K562 (cell line): ENCODE results near the gene TECPR1. TPM values are rescaled to one million over a fixed set of nuclear protein-coding genes. Genes with fewer than 3 reads are reported as not detected.

Experiments used
- ATAC-seq: fragments of 200-7000 bp; cut with Tn5 transposase; 3 replicates; pipeline ENCODE4 v1.9.1; 2020; ENCODE audit warnings: moderate library complexity
- BruUV-seq: library from RNA; stranded (reverse); fragments of 400-500 nt; replicated peaks from 2 replicates; lab custom pipeline; 2021; lab: Mats Ljungman, UMichigan
- CTCF ChIA-PET: fragments of 300-600 bp; formaldehyde crosslinking; extraction: SDS; loops from one replicate; lab custom pipeline; 2021; ENCODE audit warnings: low intra/inter-chr PET ratio; lab: Yijun Ruan, JAX
- POLR2A ChIA-PET: fragments of 300-600, 350-650 bp; sonication (Branson Sonifier 250); formaldehyde crosslinking; extraction: SDS; loops from one replicate; lab custom pipeline; 2021; ENCODE audit warnings: antibody characterized with exemption, inconsistent platforms; lab: Yijun Ruan, JAX
- DNase-seq, 4 experiments: peaks; one replicate each; pipeline versions ENCODE4 v3.0.0 to v3.0.0-alpha.2; 2011 to 2018; ENCODE audit warnings: low spot score in 3 of 4, mixed read lengths in 3 of 4; ENCODE audit errors: extremely low read depth in 1 of 4
- FAIRE-seq: peaks from 2 replicates; lab custom pipeline; 2011; peaks lifted over from hg19 to GRCh38; lab: Jason Lieb, UNC
- H2AFZ ChIP-seq: 2 replicates; pipeline ENCODE4 v1.6.0; 2011; ENCODE audit warnings: low read depth, low read length, control low read depth, inconsistent platforms
- H3K27ac ChIP-seq: fragments of 200-600 bp; 3 replicates; pipeline ENCODE4 v1.8.0; 2011; ENCODE audit warnings: low read depth, mild to moderate bottlenecking, control low read depth, inconsistent platforms, low read length, moderate library complexity, mixed read lengths; ENCODE audit errors: extremely low read depth
- H3K27me3 ChIP-seq, 2 experiments: fragments of 300-600 bp in 1 of 2; 2 replicates in 1 of 2; 3 replicates in 1 of 2; pipeline versions ENCODE4 v1.6.0 to v1.8.0; 2011; ENCODE audit warnings: inconsistent platforms in 2 of 2, low read length in 2 of 2, mild to moderate bottlenecking in 1 of 2, mixed read lengths in 1 of 2, moderate library complexity in 1 of 2; ENCODE audit not compliant: control insufficient read depth in 2 of 2, insufficient read depth in 2 of 2
- H3K36me3 ChIP-seq: fragments of 300-600 bp; 3 replicates; pipeline ENCODE4 v1.8.0; 2011; ENCODE audit warnings: mild to moderate bottlenecking, low read length, inconsistent platforms; ENCODE audit not compliant: control insufficient read depth, insufficient read depth
- H3K4me1 ChIP-seq, 2 experiments: fragments of 200-600 bp in 1 of 2; replicated peaks in 1 of 2; 2 replicates in 1 of 2; 3 replicates in 1 of 2; pipeline versions ENCODE4 v1.5.1 to v1.8.0; 2011; ENCODE audit warnings: inconsistent platforms in 2 of 2, low read length in 2 of 2, mild to moderate bottlenecking in 1 of 2, mixed read lengths in 1 of 2, moderate library complexity in 1 of 2; ENCODE audit not compliant: control insufficient read depth in 2 of 2, insufficient read depth in 2 of 2
- H3K4me2 ChIP-seq: 2 replicates; pipeline ENCODE4 v1.6.1; 2011; ENCODE audit warnings: low read length, control low read depth, inconsistent platforms, mixed read lengths; ENCODE audit not compliant: insufficient read depth
- H3K4me3 ChIP-seq: fragments of 200-600 bp; sonication (generic), shearing (Covaris generic); 2 replicates; pipeline ENCODE4 v1.5.1; 2016; ENCODE audit warnings: control low read depth, inconsistent platforms
- H3K79me2 ChIP-seq: fragments of 200-600 bp; 3 replicates; pipeline ENCODE4 v1.8.0; 2011; ENCODE audit warnings: low read length, inconsistent platforms; ENCODE audit not compliant: control insufficient read depth, insufficient read depth
- H3K9ac ChIP-seq, 2 experiments: 2 replicates each; pipeline versions ENCODE4 v1.6.0 to v1.6.1; 2011; ENCODE audit warnings: low read depth in 2 of 2, low read length in 2 of 2, control low read depth in 1 of 2, inconsistent platforms in 1 of 2, mild to moderate bottlenecking in 1 of 2, mixed read lengths in 1 of 2; ENCODE audit not compliant: insufficient read depth in 1 of 2
- H3K9me1 ChIP-seq: one replicate; pipeline ENCODE4 v1.6.0; 2011; ENCODE audit warnings: inconsistent platforms, mild to moderate bottlenecking, low read length, moderate library complexity; ENCODE audit not compliant: control insufficient read depth, insufficient read depth
- H3K9me3 ChIP-seq: replicated peaks from 2 replicates; pipeline ENCODE4 v1.5.1; 2011; ENCODE audit warnings: low read depth, low read length, inconsistent platforms; ENCODE audit not compliant: control insufficient read depth, insufficient read depth
- H4K20me1 ChIP-seq: replicated peaks from 2 replicates; pipeline ENCODE4 v1.6.1; 2011; ENCODE audit warnings: low read length, inconsistent platforms, mixed read lengths; ENCODE audit not compliant: control insufficient read depth, insufficient read depth
- CC2D1A ChIP-seq: fragments of 450-650 bp; IDR thresholded peaks from 2 replicates; pipeline ENCODE4 v1.6.1; 2017; ENCODE audit warnings: mild to moderate bottlenecking
- DPF2 ChIP-seq: fragments of 450-650 bp; IDR thresholded peaks from 2 replicates; pipeline ENCODE4 v1.6.1; 2016
- EGR1 ChIP-seq: fragments of 450-650 bp; conservative IDR thresholded peaks from 2 replicates; pipeline ENCODE4 v1.6.1; 2017; ENCODE audit warnings: mild to moderate bottlenecking
- ELF2 ChIP-seq: fragments of 250-450 bp; sonication (Bioruptor Pico); IDR thresholded peaks from 2 replicates; pipeline ENCODE4 v1.5.0; 2021; ENCODE audit warnings: mild to moderate bottlenecking
- EP400 ChIP-seq: fragments of 450-650 bp; IDR thresholded peaks from 2 replicates; pipeline ENCODE4 v1.6.1; 2017; ENCODE audit warnings: antibody characterized with exemption, mild to moderate bottlenecking, moderate library complexity
- JUN ChIP-seq, 2 experiments: sonication (generic) in 1 of 2; formaldehyde crosslinking in 1 of 2; IDR thresholded peaks; 2 replicates each; pipeline versions ENCODE4 v1.6.1 to v1.8.0; 2012 to 2022; ENCODE audit warnings: borderline replicate concordance in 2 of 2, mild to moderate bottlenecking in 2 of 2, improper control_type of control experiment in 1 of 2, low read depth in 1 of 2, low read length in 1 of 2, missing genetic modification reagents in 1 of 2
- KDM4B ChIP-seq, 2 experiments: fragments of 450-650 bp in 1 of 2; sonication (generic) in 1 of 2; IDR thresholded peaks; 2 replicates each; pipeline ENCODE4 v1.6.1; 2016 to 2017; ENCODE audit warnings: borderline replicate concordance in 2 of 2, antibody characterized with exemption in 1 of 2, low read depth in 1 of 2, mild to moderate bottlenecking in 1 of 2
- MYC ChIP-seq, 2 experiments: fragments of 250-450 bp in 1 of 2; sonication (Bioruptor Pico) in 1 of 2; IDR thresholded peaks; 2 replicates each; pipeline versions ENCODE4 v1.5.1 to v1.6.1; 2012 to 2021; ENCODE audit warnings: low read depth in 2 of 2, borderline replicate concordance in 1 of 2, improper control_type of control experiment in 1 of 2, low read length in 1 of 2, mild to moderate bottlenecking in 1 of 2, moderate library complexity in 1 of 2
- PCBP2 ChIP-seq: fragments of 200-400 bp; formaldehyde crosslinking; IDR thresholded peaks from 2 replicates; pipeline ENCODE4 v1.6.1; 2018; ENCODE audit warnings: low read length, low read depth, mild to moderate bottlenecking, moderate library complexity; ENCODE audit not compliant: poor library complexity, severe bottlenecking
- RFX1 ChIP-seq: fragments of 450-650 bp; IDR thresholded peaks from 2 replicates; pipeline ENCODE4 v1.6.1; 2016; ENCODE audit warnings: mild to moderate bottlenecking, moderate library complexity
- ZNF143 ChIP-seq: sonication (generic); formaldehyde crosslinking; IDR thresholded peaks from 2 replicates; pipeline ENCODE4 v1.9.0; 2022; ENCODE audit warnings: mild to moderate bottlenecking, missing genetic modification reagents
- ZNF324 ChIP-seq: fragments of 250-450 bp; sonication (Bioruptor Pico); IDR thresholded peaks from 2 replicates; pipeline ENCODE4 v1.4.0; 2020; ENCODE audit warnings: mild to moderate bottlenecking
- ZNF717 ChIP-seq: fragments of 250-450 bp; sonication (Bioruptor Pico); IDR thresholded peaks from 2 replicates; pipeline ENCODE4 v1.5.0; 2021
- WGBS: fragments of 100-300 bp; shearing (Covaris generic); methylation state at CpG from one replicate; pipeline ENCODE4 v1.1.6; 2016; ENCODE audit warnings: low coverage, mixed read lengths; ENCODE audit not compliant: insufficient coverage; ENCODE audit errors: missing lambda C conversion rate; 5-methylcytosine and 5-hydroxymethylcytosine counted together
- in situ Hi-C: fragments of 300-500 bp; cut with MboI; formaldehyde crosslinking; loops from 4 replicates; pipeline ENCODE4 v1.15.0; 2018; ENCODE audit warnings: inconsistent platforms, mixed read lengths
- intact Hi-C: fragments of 100-400 bp; cut with micrococcal nuclease; formaldehyde crosslinking; loops from 2 replicates; pipeline ENCODE4 v1.14.2; 2022
- polyA plus RNA-seq, 8 experiments: library from polyadenylated mRNA; depleted of rRNA in 4 of 8; stranded (reverse) in 5 of 8; unstranded in 3 of 8; fragments of >200 nt; fragmentation: Nextera tagmentation in 2 of 8; fragmentation: Illumina TruSeq in 1 of 8; extraction: Ambion mirVana in 2 of 8; extraction: Trizol in 1 of 8; gene quantifications; 2 replicates each; pipeline versions ENCODE4 v1.2.1 to v1.2.3, GENCODE V29; 2011 to 2014; ENCODE audit warnings: inconsistent platforms in 1 of 8, missing spikeins in 1 of 8
- total RNA-seq, 7 experiments: library from RNA; depleted of rRNA in 6 of 7; stranded (reverse); fragments of >200 nt in 6 of 7; fragmentation: Illumina TruSeq in 2 of 7; extraction: Trizol in 2 of 7; gene quantifications; 2 replicates each; pipeline versions ENCODE4 v1.2.1 to v1.2.3, GENCODE V29; 2011 to 2021; ENCODE audit warnings: low replicate concordance in 1 of 7
- TF ChIP-seq, protein P1 (sequence below): fragments of 450-650 bp; IDR thresholded peaks from 2 replicates; pipeline ENCODE4 v1.6.1; 2017; ENCODE audit warnings: mild to moderate bottlenecking, moderate library complexity
- TF ChIP-seq, protein P2 (sequence below): sonication (generic); formaldehyde crosslinking; IDR thresholded peaks from 2 replicates; pipeline ENCODE4 v1.8.0; 2022; ENCODE audit warnings: mild to moderate bottlenecking, missing genetic modification reagents, borderline replicate concordance
- TF ChIP-seq, protein P3 (sequence below): sonication (generic); formaldehyde crosslinking; IDR thresholded peaks from 2 replicates; pipeline ENCODE4 v1.8.0; 2023; ENCODE audit warnings: mild to moderate bottlenecking, missing genetic modification reagents

The TECPR1 gene
- total and polyA plus RNA-seq, 9 of the 15 experiments (the other 6 are each of a cell fraction or from before 2014, with no cell fraction given), result 0.17 to 15.0 (median 2.2) TPM

DNA sequence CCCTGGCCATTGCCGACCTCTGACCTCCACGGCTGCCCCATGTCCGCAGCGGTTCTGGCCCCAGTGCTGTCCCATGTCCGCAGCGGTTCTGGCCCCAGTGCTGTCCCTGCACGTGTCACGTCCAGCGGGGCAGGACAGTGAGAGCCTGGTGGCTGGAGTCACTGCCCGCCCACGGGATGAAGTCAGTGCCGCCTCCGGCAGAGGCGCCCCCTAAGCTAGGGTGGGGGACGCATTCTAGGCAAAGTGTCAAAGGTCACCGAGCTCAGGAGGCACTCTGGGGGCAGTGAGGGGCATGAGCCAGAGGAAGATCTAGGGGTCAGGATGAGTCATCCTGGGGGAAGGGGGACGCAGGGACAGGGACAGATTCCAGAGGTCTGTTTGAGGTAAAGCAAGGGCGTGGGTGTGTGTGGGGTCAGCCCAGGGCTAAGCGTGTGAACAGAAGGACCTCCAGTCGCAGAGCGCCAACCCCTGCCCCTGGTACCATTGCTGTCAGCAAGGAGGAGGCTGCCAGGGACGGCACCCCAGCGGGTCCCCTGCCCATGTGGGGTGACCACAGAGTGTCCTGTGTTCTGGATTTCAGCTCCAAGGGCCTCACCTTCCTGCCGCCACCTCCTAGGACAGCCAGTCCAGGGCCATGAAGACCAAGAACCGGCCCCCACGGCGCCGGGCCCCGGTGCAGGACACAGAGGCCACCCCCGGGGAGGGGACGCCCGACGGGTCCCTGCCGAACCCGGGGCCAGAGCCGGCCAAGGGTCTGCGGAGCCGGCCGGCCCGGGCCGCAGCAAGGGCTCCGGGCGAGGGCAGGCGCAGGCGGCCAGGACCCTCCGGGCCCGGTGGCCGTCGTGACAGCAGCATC, 40.1 kb downstream of the TECPR1 start:
- no peak for FAIRE-seq
- Histone ChIP-seq H3K36me3 (peaks cover 10% of the 10 kb centered on the region; the same call in 1 of the 3 replicates), H4K20me1 (peaks cover 12% of the 10 kb centered on the region), H3K9me1 (no peaks in the 10 kb centered on the region), H3K4me3 (peak overlapping the region; percentile 21; the same call in 1 of the 2 replicates), H3K27ac (0 out of 3 replicates have a peak overlapping the region, but pooled peaks have one; percentile 15), H3K27me3 (peaks cover 14 to 26% of the 10 kb centered on the region in 2 experiments; a peak in 4 of 5 replicates), H2AFZ (no peak overlapping the region; the same call in 1 of the 2 replicates), H3K79me2 (no peaks in the 10 kb centered on the region), H3K4me2 (peak overlapping the region; percentile 63; the same call in 1 of the 2 replicates), H3K4me1 (peaks cover 0 to 38% of the 10 kb centered on the region in 2 experiments; a peak in 3 of 5 replicates), H3K9me3 (no peaks in the 10 kb centered on the region), H3K9ac (peak overlapping the region in 1 of 2 experiments; percentile 72; a peak in 3 of 4 replicates)
- POLR2A ChIA-PET, result interaction anchor here (0.6 kb wide), 1 partner anchor 31 kb away, joined by 3 read pairs; no protein-coding TSS in a partner anchor
- BruUV-seq, result no TSS peak
- 59% methylated on average over 34 of the region's 49 CpGs for WGBS
- intact Hi-C loops, result no loop called here
- CTCF ChIA-PET, result no interaction called here
- peak; percentile 34 to 57 (median 47) for DNase-seq
- in situ Hi-C loops, result no loop called here
- ATAC-seq, result peak; percentile 29
- TF ChIP-seq ZNF717 (CRISPR knock-in tag) (no peak), MYC (IDR thresholded peaks at IDR 0.05; ENCODE audit: low read depth, low read length) (peak; percentile 25; the same call in 1 of the 2 replicates), MYC (CRISPR knock-in tag; IDR thresholded peaks at IDR 0.05; ENCODE audit: borderline replicate concordance, low read depth) (no peak), ZNF324 (no peak), PCBP2 (no peak), KDM4B (IDR thresholded peaks at IDR 0.05; ENCODE audit: borderline replicate concordance in 2 of 2, low read depth in 1 of 2) (no peak), ELF2 (CRISPR knock-in tag) (no peak), JUN (IDR thresholded peaks at IDR 0.05; ENCODE audit: borderline replicate concordance, low read depth, low read length) (no peak), JUN (CRISPR knock-in tag; IDR thresholded peaks at IDR 0.05; ENCODE audit: borderline replicate concordance) (no peak), EGR1 (peak; percentile 85), EP400 (peak; percentile 42; the same call in 1 of the 2 replicates), CC2D1A (no peak), DPF2 (peak; percentile 41; the same call in 1 of the 2 replicates), ZNF143 (no peak), RFX1 (no peak)
- TF ChIP-seq, protein P1, sequence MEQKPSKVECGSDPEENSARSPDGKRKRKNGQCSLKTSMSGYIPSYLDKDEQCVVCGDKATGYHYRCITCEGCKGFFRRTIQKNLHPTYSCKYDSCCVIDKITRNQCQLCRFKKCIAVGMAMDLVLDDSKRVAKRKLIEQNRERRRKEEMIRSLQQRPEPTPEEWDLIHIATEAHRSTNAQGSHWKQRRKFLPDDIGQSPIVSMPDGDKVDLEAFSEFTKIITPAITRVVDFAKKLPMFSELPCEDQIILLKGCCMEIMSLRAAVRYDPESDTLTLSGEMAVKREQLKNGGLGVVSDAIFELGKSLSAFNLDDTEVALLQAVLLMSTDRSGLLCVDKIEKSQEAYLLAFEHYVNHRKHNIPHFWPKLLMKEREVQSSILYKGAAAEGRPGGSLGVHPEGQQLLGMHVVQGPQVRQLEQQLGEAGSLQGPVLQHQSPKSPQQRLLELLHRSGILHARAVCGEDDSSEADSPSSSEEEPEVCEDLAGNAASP, result no peak
- TF ChIP-seq, protein P2, sequence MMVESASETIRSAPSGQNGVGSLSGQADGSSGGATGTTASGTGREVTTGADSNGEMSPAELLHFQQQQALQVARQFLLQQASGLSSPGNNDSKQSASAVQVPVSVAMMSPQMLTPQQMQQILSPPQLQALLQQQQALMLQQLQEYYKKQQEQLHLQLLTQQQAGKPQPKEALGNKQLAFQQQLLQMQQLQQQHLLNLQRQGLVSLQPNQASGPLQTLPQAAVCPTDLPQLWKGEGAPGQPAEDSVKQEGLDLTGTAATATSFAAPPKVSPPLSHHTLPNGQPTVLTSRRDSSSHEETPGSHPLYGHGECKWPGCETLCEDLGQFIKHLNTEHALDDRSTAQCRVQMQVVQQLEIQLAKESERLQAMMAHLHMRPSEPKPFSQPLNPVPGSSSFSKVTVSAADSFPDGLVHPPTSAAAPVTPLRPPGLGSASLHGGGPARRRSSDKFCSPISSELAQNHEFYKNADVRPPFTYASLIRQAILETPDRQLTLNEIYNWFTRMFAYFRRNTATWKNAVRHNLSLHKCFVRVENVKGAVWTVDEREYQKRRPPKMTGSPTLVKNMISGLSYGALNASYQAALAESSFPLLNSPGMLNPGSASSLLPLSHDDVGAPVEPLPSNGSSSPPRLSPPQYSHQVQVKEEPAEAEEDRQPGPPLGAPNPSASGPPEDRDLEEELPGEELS, result no peak
- TF ChIP-seq, protein P3, sequence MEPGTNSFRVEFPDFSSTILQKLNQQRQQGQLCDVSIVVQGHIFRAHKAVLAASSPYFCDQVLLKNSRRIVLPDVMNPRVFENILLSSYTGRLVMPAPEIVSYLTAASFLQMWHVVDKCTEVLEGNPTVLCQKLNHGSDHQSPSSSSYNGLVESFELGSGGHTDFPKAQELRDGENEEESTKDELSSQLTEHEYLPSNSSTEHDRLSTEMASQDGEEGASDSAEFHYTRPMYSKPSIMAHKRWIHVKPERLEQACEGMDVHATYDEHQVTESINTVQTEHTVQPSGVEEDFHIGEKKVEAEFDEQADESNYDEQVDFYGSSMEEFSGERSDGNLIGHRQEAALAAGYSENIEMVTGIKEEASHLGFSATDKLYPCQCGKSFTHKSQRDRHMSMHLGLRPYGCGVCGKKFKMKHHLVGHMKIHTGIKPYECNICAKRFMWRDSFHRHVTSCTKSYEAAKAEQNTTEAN, result no peak
